Suprapubic skin (tissue), 4 donors: ENCODE data around the gene SENP6.

Experiments
- CTCF ChIP-seq, 2 donors: fragments of 200-600 bp in 1 of 2; fragments of 450-650 bp in 1 of 2; sonication (generic) in 1 of 2; IDR thresholded peaks; one replicate each; pipeline ENCODE4 v1.5.1; 2016 to 2019; ENCODE audit warnings: antibody characterized with exemption in 2 of 2, mild to moderate bottlenecking in 1 of 2, moderate library complexity in 1 of 2
- EP300 ChIP-seq: sonication (generic); formaldehyde crosslinking; IDR thresholded peaks from one replicate; pipeline ENCODE4 v1.6.1; 2017; ENCODE audit warnings: antibody characterized with exemption
- POLR2A ChIP-seq, 2 donors: fragments of 450-650 bp; IDR thresholded peaks; one replicate each; pipeline ENCODE4 v1.6.1; 2017; ENCODE audit warnings: antibody characterized with exemption in 2 of 2, mild to moderate bottlenecking in 2 of 2, moderate library complexity in 2 of 2
- POLR2AphosphoS5 ChIP-seq, 3 donors: sonication (generic); formaldehyde crosslinking; IDR thresholded peaks; one replicate each; pipeline ENCODE4 v1.6.1; 2017; ENCODE audit warnings: antibody characterized with exemption in 3 of 3

DNA sequence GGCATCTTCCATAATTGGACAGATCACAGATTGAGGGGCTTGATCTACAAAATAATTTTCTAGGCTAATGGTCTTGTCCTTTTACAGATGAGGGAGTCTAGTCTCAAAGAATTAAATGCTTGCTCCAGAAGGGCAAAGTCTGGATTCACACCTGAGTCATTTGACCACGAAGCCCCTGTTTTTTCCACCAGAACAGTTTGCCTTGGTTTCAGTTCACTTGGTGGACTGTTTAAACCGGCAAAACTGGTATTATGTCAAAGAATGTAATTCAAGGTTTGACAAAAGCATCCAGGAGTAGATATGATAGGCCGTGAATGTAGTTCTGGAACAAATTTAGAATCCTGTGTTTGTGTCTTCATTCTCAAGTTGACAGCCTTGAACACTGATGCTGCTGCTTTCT is 150.7 kb downstream of the SENP6 start:
- TF ChIP-seq POLR2A (IDR thresholded peaks at IDR 0.05) (no peak), CTCF (IDR thresholded peaks at IDR 0.05) (no peak), POLR2AphosphoS5 (IDR thresholded peaks at IDR 0.05) (no peak), EP300 (no peak)
